GM23338 (cell line): ENCODE results near the gene TTLL9. TPM values are rescaled to one million over a fixed set of nuclear protein-coding genes. Genes with fewer than 3 reads are reported as not detected.
A peak's percentile ranks its signal among the peaks of the same experiment; 100 is the strongest.

Experiments
- ATAC-seq: fragments of 200-7000 bp; cut with Tn5 transposase; 3 replicates; pipeline ENCODE4 v1.9.1; 2020
- DNase-seq: peaks from one replicate; pipeline ENCODE4 v3.0.0-alpha.2; 2015; ENCODE audit warnings: low spot score
- H2AFZ ChIP-seq: fragments of 200-600 bp; sonication (generic); 2 replicates; pipeline ENCODE4 v1.8.0; 2016; ENCODE audit warnings: antibody characterized with exemption, mild to moderate bottlenecking, moderate library complexity
- H3F3A ChIP-seq: fragments of 200-600 bp; sonication (generic); replicated peaks from 2 replicates; pipeline ENCODE4 v1.8.0; 2017; ENCODE audit warnings: antibody characterized with exemption, mixed run types, low read depth
- H3K27ac ChIP-seq: fragments of 200-600 bp; sonication (generic); 2 replicates; pipeline ENCODE4 v1.6.1; 2016; ENCODE audit warnings: low read depth
- H3K27me3 ChIP-seq: fragments of 200-600 bp; sonication (generic); 2 replicates; pipeline ENCODE4 v1.8.0; 2016; ENCODE audit warnings: mild to moderate bottlenecking, mixed run types, moderate library complexity; ENCODE audit not compliant: insufficient read depth
- H3K36me3 ChIP-seq: fragments of 200-600 bp; sonication (generic); 2 replicates; pipeline ENCODE4 v1.8.0; 2016; ENCODE audit warnings: mild to moderate bottlenecking; ENCODE audit not compliant: insufficient read depth
- H3K4me1 ChIP-seq: fragments of 200-600 bp; sonication (generic); 2 replicates; pipeline ENCODE4 v1.8.0; 2016; ENCODE audit warnings: mild to moderate bottlenecking, moderate library complexity; ENCODE audit not compliant: insufficient read depth
- H3K4me2 ChIP-seq: fragments of 200-600 bp; sonication (generic); 2 replicates; pipeline ENCODE4 v1.7.1; 2017; ENCODE audit warnings: mixed run types
- H3K4me3 ChIP-seq: fragments of 200-600 bp; sonication (generic); 2 replicates; pipeline ENCODE4 v1.6.1; 2016; ENCODE audit warnings: mixed run types
- H3K79me2 ChIP-seq: fragments of 200-600 bp; sonication (generic); replicated peaks from 2 replicates; pipeline ENCODE4 v1.8.0; 2017; ENCODE audit warnings: mild to moderate bottlenecking; ENCODE audit not compliant: insufficient read depth
- H3K9me2 ChIP-seq: fragments of 200-600 bp; sonication (generic); 2 replicates; pipeline ENCODE4 v1.8.0; 2017; ENCODE audit not compliant: insufficient read depth
- H4K20me1 ChIP-seq: fragments of 200-600 bp; sonication (generic); replicated peaks from 2 replicates; pipeline ENCODE4 v1.8.0; 2017; ENCODE audit warnings: mild to moderate bottlenecking; ENCODE audit not compliant: insufficient read depth
- H3K27ac Mint-ChIP-seq: 2 replicates; pipeline ENCODE4 v1.8.0; 2020; ENCODE audit warnings: inconsistent platforms, mild to moderate bottlenecking, moderate library complexity, mixed read lengths
- H3K27me3 Mint-ChIP-seq: 3 replicates; pipeline ENCODE4 v1.8.0; 2022; ENCODE audit warnings: low read depth, mild to moderate bottlenecking, moderate library complexity, mixed read lengths, inconsistent platforms; ENCODE audit not compliant: insufficient read depth, poor library complexity
- H3K36me3 Mint-ChIP-seq: 3 replicates; pipeline ENCODE4 v1.8.0; 2021; ENCODE audit warnings: low read depth, mild to moderate bottlenecking, inconsistent platforms, moderate library complexity, mixed read lengths
- H3K4me1 Mint-ChIP-seq: 3 replicates; pipeline ENCODE4 v1.8.0; 2020; ENCODE audit warnings: mild to moderate bottlenecking, inconsistent platforms, mixed read lengths
- H3K4me3 Mint-ChIP-seq: 3 replicates; pipeline ENCODE4 v1.8.0; 2021; ENCODE audit warnings: moderate library complexity, mild to moderate bottlenecking, inconsistent platforms, mixed read lengths
- H3K9me3 Mint-ChIP-seq: 3 replicates; pipeline ENCODE4 v1.8.0; 2020; ENCODE audit warnings: moderate library complexity, mild to moderate bottlenecking, inconsistent platforms, mixed read lengths
- CTCF ChIP-seq, 2 experiments: fragments of 200-600 bp in 1 of 2; sonication (generic) in 1 of 2; conservative IDR thresholded peaks; 2 replicates each; pipeline versions ENCODE4 v1.5.1 to v1.6.1; 2016 to 2017; ENCODE audit warnings: antibody characterized with exemption in 2 of 2, low read depth in 2 of 2, mild to moderate bottlenecking in 2 of 2, moderate library complexity in 1 of 2
- JUNB ChIP-seq: IDR thresholded peaks from one replicate; pipeline ENCODE4 v1.6.1; 2016; ENCODE audit warnings: antibody characterized with exemption; ENCODE audit not compliant: unreplicated experiment
- REST ChIP-seq: IDR thresholded peaks from one replicate; pipeline ENCODE4 v1.6.1; 2018; ENCODE audit warnings: antibody characterized with exemption; ENCODE audit not compliant: unreplicated experiment
- ZNF331 ChIP-seq: fragments of 250-450 bp; sonication (Bioruptor Pico); IDR thresholded peaks from 2 replicates; pipeline ENCODE4 v1.5.0; 2020; ENCODE audit warnings: low read depth, mild to moderate bottlenecking, moderate library complexity
- polyA plus RNA-seq: library from polyadenylated mRNA; unstranded; fragments of >200 nt; fragmentation: Nextera tagmentation; extraction: Ambion mirVana; gene quantifications from 2 replicates; pipeline ENCODE4 v1.2.1, GENCODE V29; 2016
- total RNA-seq: library from RNA; depleted of rRNA; stranded (reverse); fragments of >200 nt; shearing (Covaris generic); gene quantifications from 2 replicates; pipeline ENCODE4 v1.2.3, GENCODE V29; 2014
- TF ChIP-seq, protein P1 (sequence below): IDR thresholded peaks from 2 replicates; pipeline ENCODE4 v1.6.1; 2016; ENCODE audit warnings: antibody characterized with exemption

Gene TTLL9
- total and polyA plus RNA-seq, 2 experiments from 2014 or later = not detected

DNA sequence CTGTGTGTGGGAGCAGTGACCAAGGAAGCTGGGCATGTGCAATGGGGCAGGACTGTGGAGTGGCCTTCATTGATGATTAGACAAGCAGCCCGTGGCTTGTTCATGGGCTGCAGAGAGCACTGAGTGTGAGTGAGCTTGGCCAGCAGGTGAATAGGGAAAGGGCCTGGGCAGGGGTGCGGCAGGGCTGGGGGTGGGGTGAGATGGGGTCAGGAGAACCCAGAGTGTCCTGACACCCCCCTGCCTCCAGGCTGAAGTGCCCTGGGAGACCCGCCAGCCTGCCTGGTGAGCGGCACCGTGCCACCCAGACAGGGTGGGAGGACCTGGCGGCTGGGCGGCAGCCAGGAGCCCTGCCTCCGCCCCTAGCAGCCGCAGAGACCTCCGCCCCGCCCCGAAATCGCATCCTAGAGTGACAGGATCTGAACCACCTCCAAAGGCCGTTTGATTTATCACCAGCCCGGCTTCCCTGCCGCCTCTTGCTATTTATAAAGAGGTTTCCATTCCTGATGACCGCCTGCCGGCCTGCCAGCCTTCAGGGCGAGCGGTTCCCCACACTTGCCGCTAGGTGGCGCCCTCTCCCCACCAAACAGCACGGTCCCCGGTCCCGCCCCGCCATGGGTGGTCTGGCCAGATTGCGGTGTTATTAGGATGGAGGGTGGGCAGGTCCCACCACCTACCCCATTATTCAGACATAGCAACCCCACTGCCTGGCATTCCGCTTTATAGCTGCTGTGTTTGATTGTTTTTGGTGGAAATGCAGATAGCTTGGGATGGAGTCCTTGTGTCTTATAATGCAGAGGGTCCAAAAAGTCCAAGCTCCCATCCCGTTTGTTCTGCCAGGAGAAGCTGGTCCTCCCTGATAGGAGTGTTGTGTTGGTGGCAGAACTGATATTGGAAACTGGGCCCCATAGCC, 47.8 kb upstream of the TTLL9 start:
- Histone ChIP-seq H3K27me3 (no peaks in the 10 kb centered on the region), H4K20me1 (no peaks in the 10 kb centered on the region; the same call in 1 of the 2 replicates), H3K27ac (no peak overlapping the region), H3K9me2 (no peaks in the 10 kb centered on the region), H3K36me3 (no peaks in the 10 kb centered on the region), H3K4me1 (peaks cover 4% of the 10 kb centered on the region), H3K79me2 (no peaks in the 10 kb centered on the region), H3K4me2 (peak overlapping the region; percentile 43), H3K4me3 (peak overlapping the region; percentile 38), H3F3A (0 out of 2 replicates have a peak, but pooled peaks cover 9% of the 10 kb centered on the region), H2AFZ (peak overlapping the region; percentile 30)
- Mint-ChIP-seq H3K9me3 (no peaks in the 10 kb centered on the region), H3K36me3 (no peaks in the 10 kb centered on the region), H3K4me1 (peaks cover 3% of the 10 kb centered on the region; the same call in 2 of the 3 replicates), H3K4me3 (peak overlapping the region; percentile 8; the same call in 1 of the 3 replicates), H3K27me3 (peaks cover 9% of the 10 kb centered on the region), H3K27ac (no peak overlapping the region)
- ATAC-seq (peak; percentile 84), DNase-seq (peak; percentile 98)
- peak; percentile 100 for TF ChIP-seq CTCF (conservative IDR thresholded peaks at IDR 0.05; ENCODE audit: low read depth in 2 of 2)
- TF ChIP-seq ZNF331 (CRISPR knock-in tag) = no peak
- TF ChIP-seq JUNB = no peak

DNA sequence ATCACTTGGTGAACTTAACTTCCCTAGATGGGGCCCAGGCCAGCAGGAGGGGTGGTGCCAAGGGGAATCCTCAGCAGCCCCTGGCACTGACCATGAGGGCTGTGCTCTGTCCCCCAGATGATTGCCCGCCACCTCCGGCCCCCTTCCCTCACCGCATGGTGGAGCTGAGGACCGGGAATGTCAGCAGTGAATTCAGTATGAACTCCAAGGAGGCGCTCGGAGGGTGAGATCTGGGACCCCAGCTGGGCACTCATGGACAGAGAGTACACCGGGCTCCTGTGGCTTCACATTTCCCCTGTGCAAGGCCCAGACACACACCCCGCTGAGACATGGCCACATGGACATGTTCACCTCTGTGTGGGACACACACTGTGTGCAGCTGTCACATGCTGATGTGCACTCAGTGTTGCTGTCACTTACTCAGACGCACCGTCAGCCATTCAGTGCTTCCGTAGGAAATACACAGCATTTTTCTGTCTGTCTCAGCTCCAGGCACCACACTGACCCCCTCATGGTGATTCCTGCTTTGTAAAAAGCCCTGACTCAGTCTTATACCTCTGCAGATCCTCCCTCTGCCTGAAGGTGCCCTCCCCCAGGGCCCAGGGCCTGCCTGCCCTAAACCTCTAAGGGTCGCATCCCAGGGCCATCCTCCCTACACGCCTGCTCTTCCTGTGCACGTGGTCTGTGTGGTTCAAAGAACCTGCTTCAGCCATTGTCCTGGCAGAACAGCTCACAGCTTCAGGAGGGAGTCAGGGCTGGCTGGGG, 46.9 kb upstream of the TTLL9 start:
- Mint-ChIP-seq H3K27ac (no peak overlapping the region), H3K4me3 (no peak overlapping the region), H3K27me3 (peaks cover 9% of the 10 kb centered on the region), H3K36me3 (no peaks in the 10 kb centered on the region), H3K9me3 (no peaks in the 10 kb centered on the region; the same call in 2 of the 3 replicates), H3K4me1 (peaks cover 3% of the 10 kb centered on the region; the same call in 2 of the 3 replicates)
- Histone ChIP-seq H3K36me3 (no peaks in the 10 kb centered on the region), H3K79me2 (no peaks in the 10 kb centered on the region), H3K4me1 (peaks cover 4% of the 10 kb centered on the region), H3K4me3 (no peak overlapping the region), H3K4me2 (peak overlapping the region; percentile 43; the same call in 1 of the 2 replicates), H3K27ac (no peak overlapping the region), H3K9me2 (no peaks in the 10 kb centered on the region), H2AFZ (no peak overlapping the region), H4K20me1 (no peaks in the 10 kb centered on the region; the same call in 1 of the 2 replicates), H3K27me3 (no peaks in the 10 kb centered on the region), H3F3A (0 out of 2 replicates have a peak, but pooled peaks cover 9% of the 10 kb centered on the region)
- TF ChIP-seq CTCF (conservative IDR thresholded peaks at IDR 0.05; ENCODE audit: low read depth in 2 of 2) (peak in 1 of 2 experiments; percentile 33; a peak in 2 of 4 replicates), REST (no peak)
- TF ChIP-seq, protein P1, sequence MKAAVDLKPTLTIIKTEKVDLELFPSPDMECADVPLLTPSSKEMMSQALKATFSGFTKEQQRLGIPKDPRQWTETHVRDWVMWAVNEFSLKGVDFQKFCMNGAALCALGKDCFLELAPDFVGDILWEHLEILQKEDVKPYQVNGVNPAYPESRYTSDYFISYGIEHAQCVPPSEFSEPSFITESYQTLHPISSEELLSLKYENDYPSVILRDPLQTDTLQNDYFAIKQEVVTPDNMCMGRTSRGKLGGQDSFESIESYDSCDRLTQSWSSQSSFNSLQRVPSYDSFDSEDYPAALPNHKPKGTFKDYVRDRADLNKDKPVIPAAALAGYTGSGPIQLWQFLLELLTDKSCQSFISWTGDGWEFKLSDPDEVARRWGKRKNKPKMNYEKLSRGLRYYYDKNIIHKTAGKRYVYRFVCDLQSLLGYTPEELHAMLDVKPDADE = no peak
- DNase-seq (no peak), ATAC-seq (no peak; the same call in 2 of the 3 replicates)
